GM21447 (cell line): ENCODE measurements around the gene H6PD.

ENCODE experiments used
- ATAC-seq: cut with Tn5 transposase; IDR thresholded peaks from one replicate; pipeline ENCODE4 v1.9.1; 2021; ENCODE audit not compliant: unreplicated experiment

The H6PD gene

GRCh38 chr1:9239622-9240401 is 5.2 kb downstream of the H6PD start:
- peak; percentile 56 for ATAC-seq

- ATAC-seq, result no peak
These were observed 6.6 kb downstream of the H6PD start for GRCh38 chr1:9240914-9241820.

GRCh38 chr1:9241891-9242290 is 7.3 kb downstream of the H6PD start:
- ATAC-seq, result no peak

GRCh38 chr1:9242338-9242969 is 7.9 kb downstream of the H6PD start:
- no peak for ATAC-seq

GRCh38 chr1:9243066-9243739 is 8.6 kb downstream of the H6PD start:
- no peak for ATAC-seq

- ATAC-seq, result no peak
These were observed 10.1 kb downstream of the H6PD start for GRCh38 chr1:9244501-9245229.

- no peak for ATAC-seq
These were observed 10.7 kb downstream of the H6PD start for GRCh38 chr1:9245230-9245619.

- ATAC-seq, result no peak
These were observed 11.1 kb downstream of the H6PD start for GRCh38 chr1:9245661-9246060.

GRCh38 chr1:9246215-9246614 is 11.6 kb downstream of the H6PD start:
- no peak for ATAC-seq

- ATAC-seq, result no peak
These were observed 12.5 kb downstream of the H6PD start for GRCh38 chr1:9246841-9247785.

- no peak for ATAC-seq
These were observed 13.3 kb downstream of the H6PD start for GRCh38 chr1:9247894-9248293.

GRCh38 chr1:9248341-9249262 is 14.0 kb downstream of the H6PD start:
- ATAC-seq, result no peak

GRCh38 chr1:9249263-9249533 is 14.6 kb downstream of the H6PD start:
- no peak for ATAC-seq

- ATAC-seq, result no peak
These were observed 15.2 kb downstream of the H6PD start for GRCh38 chr1:9249534-9250410.

- ATAC-seq, result no peak
These were observed 16.1 kb downstream of the H6PD start for GRCh38 chr1:9250411-9251381.

GRCh38 chr1:9251501-9251900 is 16.9 kb downstream of the H6PD start:
- ATAC-seq, result no peak
